GM12891 (cell line): ENCODE measurements around the gene SRPK1.

ENCODE experiments used
- DNase-seq: peaks from one replicate; pipeline ENCODE4 v3.0.0; 2011; ENCODE audit warnings: low spot score; ENCODE audit not compliant: insufficient read length
- FAIRE-seq: peaks from 2 replicates; lab custom pipeline; 2011; peaks lifted over from hg19 to GRCh38; lab: Jason Lieb, UNC
- PAX5 ChIP-seq: IDR thresholded peaks from 2 replicates; pipeline ENCODE4 v1.6.1; 2011; ENCODE audit warnings: low read length, moderate library complexity, mild to moderate bottlenecking; ENCODE audit not compliant: insufficient read depth, severe bottlenecking
- POLR2A ChIP-seq: IDR thresholded peaks from 2 replicates; pipeline ENCODE4 v1.6.1; 2011; ENCODE audit warnings: low read depth, low read length, control low read depth
- POLR2AphosphoS5 ChIP-seq: IDR thresholded peaks from 2 replicates; pipeline ENCODE4 v1.6.1; 2011; ENCODE audit warnings: low read depth, low read length, control low read depth
- POU2F2 ChIP-seq: IDR thresholded peaks from 2 replicates; pipeline ENCODE4 v1.6.1; 2011; ENCODE audit warnings: low read depth, mild to moderate bottlenecking, control low read depth, low read length, moderate library complexity
- SPI1 ChIP-seq: IDR thresholded peaks from 2 replicates; pipeline ENCODE4 v1.6.1; 2011; ENCODE audit warnings: low read depth, low read length, control low read depth
- TAF1 ChIP-seq: IDR thresholded peaks from 2 replicates; pipeline ENCODE4 v1.6.1; 2011; ENCODE audit warnings: low read depth, low read length, control low read depth

Gene SRPK1

GRCh38 chr6:35833536-35833935, 87.4 kb downstream of the SRPK1 start:
- no peak for FAIRE-seq
- no peak for DNase-seq
- TF ChIP-seq POLR2A (no peak), POLR2AphosphoS5 (no peak), POU2F2 (no peak), TAF1 (no peak), SPI1 (no peak), PAX5 (no peak)

DNA sequence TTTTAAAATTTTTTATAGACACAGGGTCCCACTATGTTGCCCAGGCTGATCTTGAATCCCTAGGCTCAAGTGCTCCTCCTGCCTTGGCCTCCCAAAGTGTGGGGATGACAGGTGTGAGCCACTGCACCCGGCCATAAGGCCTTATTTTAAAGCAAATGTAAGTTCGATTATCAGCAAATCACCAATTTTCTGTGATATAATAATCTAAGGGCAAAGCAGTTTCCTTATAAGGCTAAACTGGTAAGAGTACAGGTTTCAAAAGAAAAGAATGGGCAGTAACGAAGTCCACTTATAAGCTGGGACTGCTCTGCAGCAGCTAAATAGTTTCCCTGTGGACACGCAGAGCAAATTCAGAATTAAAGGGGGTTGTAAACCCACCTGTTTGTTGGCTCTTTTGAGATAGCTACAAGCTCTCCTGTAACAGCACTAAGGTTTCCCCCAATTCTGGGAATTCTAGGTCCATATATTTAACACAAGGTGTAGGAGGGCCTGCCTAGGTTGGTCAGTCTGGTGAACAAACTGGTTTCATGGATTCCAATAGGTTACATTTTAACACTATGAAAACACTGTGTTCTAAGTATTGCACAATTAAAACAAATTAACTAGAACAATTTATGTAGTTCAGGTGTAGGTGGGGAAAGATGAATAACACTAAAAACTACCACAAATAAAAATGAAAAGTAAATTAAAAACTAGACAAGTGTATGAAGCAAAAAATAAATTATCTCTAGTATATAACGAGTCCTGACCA, 89.5 kb downstream of the SRPK1 start:
- TF ChIP-seq POLR2AphosphoS5: no peak
- no peak for TF ChIP-seq SPI1
- TF ChIP-seq POU2F2: no peak
- no peak for TF ChIP-seq TAF1
- no peak for TF ChIP-seq PAX5
- TF ChIP-seq POLR2A: no peak
- no peak for DNase-seq
- FAIRE-seq: no peak

GRCh38 chr6:35829306-35829705, 91.6 kb downstream of the SRPK1 start:
- FAIRE-seq (no peak), DNase-seq (no peak)
- no peak for TF ChIP-seq POLR2AphosphoS5
- TF ChIP-seq PAX5: no peak
- no peak for TF ChIP-seq POLR2A
- no peak for TF ChIP-seq TAF1
- TF ChIP-seq SPI1: no peak
- no peak for TF ChIP-seq POU2F2

DNA sequence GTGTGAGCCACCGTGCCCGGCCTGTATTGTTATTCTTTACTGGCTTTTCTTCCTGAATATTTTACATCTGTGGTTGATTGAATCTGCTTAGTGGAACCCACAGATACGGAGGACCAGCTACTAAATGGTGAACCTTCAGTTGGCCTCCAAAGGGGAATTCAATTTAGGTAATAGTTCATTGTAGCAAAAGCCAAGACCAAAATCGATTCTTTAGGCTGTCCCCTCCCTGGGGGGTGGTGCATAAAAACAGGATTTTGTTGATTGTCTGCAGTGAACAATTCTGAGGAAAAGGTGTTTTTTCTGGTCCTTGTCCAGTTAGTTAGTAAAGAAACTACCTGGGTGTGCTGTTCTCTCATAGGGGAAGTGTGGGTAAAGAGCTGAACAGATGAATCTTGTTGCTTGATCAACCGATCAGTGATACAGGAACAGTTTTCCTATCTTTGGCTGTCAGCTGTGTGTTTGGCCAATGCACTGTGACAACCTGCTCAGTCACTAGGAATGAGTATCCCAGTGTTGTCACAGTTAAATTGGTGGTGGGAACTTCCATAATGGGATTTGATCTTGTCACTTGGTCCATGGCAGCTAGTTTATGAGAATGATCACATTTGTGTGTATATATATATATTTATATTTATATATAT, 96.2 kb downstream of the SRPK1 start:
- TF ChIP-seq TAF1 (no peak), POLR2A (no peak), PAX5 (no peak), POLR2AphosphoS5 (no peak), SPI1 (no peak), POU2F2 (no peak)
- FAIRE-seq: no peak
- no peak for DNase-seq

- no peak for TF ChIP-seq POLR2A
- TF ChIP-seq POU2F2: no peak
- TF ChIP-seq SPI1: no peak
- TF ChIP-seq PAX5: no peak
- TF ChIP-seq TAF1: no peak
- TF ChIP-seq POLR2AphosphoS5: no peak
- DNase-seq (no peak), FAIRE-seq (no peak)
Observed at GRCh38 chr6:35823601-35824000, 97.3 kb downstream of the SRPK1 start.

GRCh38 chr6:35817515-35817914, 103.4 kb downstream of the SRPK1 start:
- TF ChIP-seq POLR2A (no peak), TAF1 (no peak), SPI1 (no peak), POLR2AphosphoS5 (no peak), POU2F2 (no peak), PAX5 (no peak)
- no peak for DNase-seq

DNA sequence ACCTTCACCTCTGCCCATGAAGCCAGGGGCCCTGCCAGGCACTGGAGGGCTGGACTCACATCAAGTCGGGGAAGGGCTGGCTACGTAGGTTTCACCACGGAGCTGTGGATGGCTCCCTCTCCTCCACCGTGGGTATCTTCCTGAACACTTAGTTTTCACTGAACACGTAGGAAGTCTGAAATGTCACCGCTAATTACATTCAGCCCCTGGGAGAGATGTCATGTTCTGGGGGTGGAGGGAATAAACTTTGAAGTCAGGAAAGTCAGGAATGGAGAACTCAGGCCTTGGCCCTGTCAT, 109.3 kb downstream of the SRPK1 start:
- TF ChIP-seq SPI1: no peak
- TF ChIP-seq POU2F2: no peak
- TF ChIP-seq POLR2A: no peak
- DNase-seq (no peak), FAIRE-seq (no peak)

More at GRCh38 chr6:35817515-35817914, 103.4 kb downstream of the SRPK1 start:
- no peak for FAIRE-seq

- FAIRE-seq (no peak), DNase-seq (no peak)
- no peak for TF ChIP-seq POLR2AphosphoS5
- TF ChIP-seq SPI1: no peak
- TF ChIP-seq POLR2A: no peak
- TF ChIP-seq PAX5: no peak
- TF ChIP-seq POU2F2: no peak
- TF ChIP-seq TAF1: no peak
Observed at GRCh38 chr6:35810971-35811698, 109.8 kb downstream of the SRPK1 start.

DNA sequence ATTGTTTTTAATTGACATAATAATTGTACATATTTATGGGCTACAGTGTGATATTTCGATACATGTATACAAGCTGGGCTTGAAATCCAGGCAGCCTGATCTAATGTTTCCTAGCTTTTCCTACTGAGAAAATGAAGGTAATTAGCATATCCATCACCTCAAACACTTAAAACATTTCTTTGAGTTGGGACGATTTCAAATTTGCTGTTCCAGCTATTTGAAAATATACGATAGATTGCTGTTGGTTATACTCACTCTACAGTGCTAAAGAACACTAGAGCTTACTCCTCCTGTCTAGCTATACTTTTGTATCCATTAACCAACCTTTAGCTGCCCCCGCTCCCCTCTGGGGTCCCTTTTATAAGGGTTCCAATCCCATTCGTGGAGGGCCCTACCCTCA, 111.1 kb downstream of the SRPK1 start:
- DNase-seq (no peak), FAIRE-seq (no peak)
- TF ChIP-seq POU2F2: no peak

- FAIRE-seq (no peak), DNase-seq (no peak)
- TF ChIP-seq POU2F2: no peak
Observed at GRCh38 chr6:35808688-35809087, 112.2 kb downstream of the SRPK1 start.
